Activated CD8-positive, alpha-beta memory T cell treated with anti-CD3 and anti-CD28 coated beads, Interleukin-2, amount 50 U/mL, for 1 hour (primary cell): ENCODE measurements around the gene IPO11.
"Not testable (repeated sequence)": the region's sequence is repeated elsewhere in the genome, so short reads cannot be mapped to it uniquely, and the experiment has no call there.

Source experiments
- DNase-seq: peaks from one replicate; pipeline ENCODE4 v3.0.0-alpha.2; 2020; ENCODE audit errors: extremely low read depth

The IPO11 gene

DNA sequence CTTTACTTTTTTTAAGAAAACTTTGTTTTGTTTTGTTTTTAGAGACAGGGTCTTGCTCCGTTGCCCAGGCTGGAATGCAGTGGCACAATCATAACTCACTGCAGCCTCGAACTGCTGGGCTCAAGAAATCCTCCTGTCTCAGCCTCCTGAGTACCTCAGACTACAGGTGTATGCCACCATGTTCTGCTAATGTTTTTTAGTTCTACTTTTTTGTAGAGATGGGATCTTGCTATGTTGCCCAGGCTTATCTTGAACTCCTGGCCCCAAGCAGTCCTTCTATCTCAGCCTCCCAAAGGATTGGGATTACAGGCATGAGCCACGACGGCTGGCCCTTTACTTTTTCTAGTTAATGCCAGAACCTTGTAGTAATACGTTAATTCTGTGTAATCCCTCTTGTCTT lies 36.0 kb downstream of the IPO11 start:
- DNase-seq, result no peak

DNA sequence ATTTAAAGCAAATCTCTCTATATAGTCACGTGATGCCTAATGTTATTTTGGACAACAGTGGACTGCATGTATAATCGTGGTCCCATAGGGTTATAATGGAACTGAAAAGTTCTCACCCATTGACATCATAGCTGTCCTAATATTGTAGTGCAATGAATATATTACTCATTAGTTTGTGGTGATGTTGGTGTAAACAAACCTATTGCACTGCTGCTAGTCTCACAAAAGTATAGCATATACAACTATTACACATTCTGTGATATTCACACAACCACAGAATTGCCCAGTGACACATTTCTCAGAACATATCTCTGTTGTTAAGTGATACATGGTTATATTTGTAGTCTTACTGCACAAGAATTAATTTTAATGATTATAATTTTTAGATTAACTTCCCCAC lies 37.7 kb downstream of the IPO11 start:
- DNase-seq, result no peak

DNA sequence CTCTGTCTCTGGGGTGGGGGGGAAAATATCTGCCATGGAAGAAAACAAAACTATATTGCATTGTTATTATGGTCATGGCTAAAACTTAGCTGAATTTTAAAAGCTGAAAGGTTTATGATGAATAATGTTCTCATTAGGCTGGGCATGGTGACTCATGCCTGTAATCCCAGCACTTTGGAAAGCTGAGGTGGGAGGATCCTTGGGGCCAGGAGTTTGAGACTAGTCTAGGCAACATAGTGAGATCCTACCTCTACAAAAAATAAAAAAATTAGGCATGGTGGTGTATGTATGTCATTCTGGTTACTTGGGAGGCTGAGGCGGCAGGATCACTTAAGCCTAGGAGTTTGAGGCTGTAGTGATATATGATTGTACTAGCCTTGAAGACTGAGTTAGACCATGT lies 44.5 kb downstream of the IPO11 start:
- DNase-seq, result no peak

DNA sequence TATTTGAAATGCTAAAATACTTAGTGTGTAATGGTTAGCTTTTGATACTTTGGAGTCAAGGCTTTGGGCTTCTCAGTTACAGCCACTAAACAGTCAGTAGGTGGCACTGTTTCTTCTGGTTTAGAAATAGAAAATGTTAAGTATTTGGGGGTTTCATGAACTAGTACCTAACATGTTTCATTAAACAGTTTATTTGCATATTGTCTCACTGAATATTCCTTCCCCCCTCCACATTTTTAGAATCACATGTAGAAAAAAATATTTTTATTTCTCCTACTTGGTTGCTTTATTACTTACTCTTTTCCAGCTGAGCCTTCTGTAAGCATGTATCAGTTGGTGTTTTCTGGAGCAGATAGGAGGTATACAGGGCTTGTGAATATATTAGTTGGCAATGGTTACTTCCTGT lies 48.0 kb downstream of the IPO11 start:
- no peak for DNase-seq

DNA sequence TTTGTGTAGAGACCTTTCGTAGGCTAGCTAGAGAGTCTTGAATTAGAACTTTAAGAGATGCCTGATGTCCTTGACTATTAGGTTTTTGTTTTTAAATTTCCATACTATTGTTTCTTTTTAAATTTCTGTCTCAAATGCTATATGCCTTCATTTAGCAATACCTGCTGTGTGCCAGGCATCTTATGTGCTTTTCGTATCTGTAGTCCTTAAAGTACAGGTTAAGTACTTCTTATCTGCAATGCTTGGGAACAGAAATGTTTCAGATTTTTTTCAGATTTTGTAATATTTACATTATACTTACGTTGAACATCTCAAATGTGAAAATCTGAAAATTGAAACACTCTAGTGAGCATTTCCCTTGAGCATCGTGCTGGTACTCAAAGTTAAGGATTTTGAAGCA lies 49.0 kb downstream of the IPO11 start:
- no peak for DNase-seq

DNA sequence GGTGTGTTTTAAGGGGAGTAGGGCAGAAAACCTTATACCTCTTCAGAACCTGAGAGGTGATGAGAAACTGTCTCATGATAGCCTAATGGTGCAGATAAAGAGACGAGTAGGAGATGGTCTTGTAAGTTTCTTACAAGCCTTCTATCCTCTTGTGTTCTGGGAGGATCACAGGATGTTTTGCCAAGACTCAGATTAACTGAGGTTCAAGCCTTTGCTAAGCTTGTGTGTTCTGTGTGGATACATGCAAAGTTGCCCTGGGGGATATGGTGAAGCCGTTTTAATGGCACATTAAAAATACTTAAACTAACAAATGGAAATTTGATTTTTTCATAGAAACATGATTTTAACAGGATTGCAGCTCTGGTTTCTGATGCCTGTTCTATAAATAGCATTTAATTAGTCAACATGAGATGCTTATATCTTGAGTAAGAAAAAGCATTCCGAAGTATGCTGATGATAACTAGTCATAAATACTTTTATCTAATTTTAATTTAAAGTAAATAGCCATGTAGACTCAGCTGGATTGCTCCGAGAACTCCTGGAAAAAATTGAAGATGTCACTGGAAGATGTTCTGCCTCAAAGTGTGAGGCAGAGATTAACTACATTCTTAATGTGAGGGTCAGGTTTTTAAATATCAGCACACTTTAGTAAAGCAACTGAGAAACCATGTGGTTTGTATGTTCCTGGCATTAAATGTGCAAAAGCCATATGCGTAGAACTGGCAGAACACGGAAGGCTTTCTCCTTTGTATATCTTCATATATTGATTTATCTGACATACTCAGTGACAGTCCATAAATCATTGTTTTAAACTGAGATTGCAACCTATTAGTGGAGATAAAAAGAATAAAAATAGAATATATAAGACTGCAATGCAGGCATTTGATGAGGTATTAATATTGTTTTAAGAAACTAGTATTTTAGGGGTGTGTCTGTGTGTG lies 53.7 kb downstream of the IPO11 start:
- no peak for DNase-seq

DNA sequence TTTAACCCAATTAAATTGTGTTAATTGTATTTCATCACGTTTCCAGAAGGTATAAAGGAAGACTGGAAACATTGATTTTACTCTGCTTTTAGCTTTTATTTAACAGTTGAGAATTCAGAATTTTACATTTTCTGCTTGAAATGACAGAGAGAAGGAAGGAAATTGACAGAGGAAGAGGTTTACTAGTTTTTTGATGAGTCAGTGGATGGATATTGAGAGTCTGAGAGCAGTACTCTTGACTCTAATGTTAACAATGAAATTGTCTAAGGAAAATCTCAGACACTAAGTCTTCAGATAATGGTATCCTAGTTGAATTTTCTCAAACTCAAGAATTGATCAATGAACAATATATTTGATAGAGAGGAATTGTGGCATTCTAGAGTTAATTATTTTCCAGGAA lies 60.6 kb downstream of the IPO11 start:
- no peak for DNase-seq

DNA sequence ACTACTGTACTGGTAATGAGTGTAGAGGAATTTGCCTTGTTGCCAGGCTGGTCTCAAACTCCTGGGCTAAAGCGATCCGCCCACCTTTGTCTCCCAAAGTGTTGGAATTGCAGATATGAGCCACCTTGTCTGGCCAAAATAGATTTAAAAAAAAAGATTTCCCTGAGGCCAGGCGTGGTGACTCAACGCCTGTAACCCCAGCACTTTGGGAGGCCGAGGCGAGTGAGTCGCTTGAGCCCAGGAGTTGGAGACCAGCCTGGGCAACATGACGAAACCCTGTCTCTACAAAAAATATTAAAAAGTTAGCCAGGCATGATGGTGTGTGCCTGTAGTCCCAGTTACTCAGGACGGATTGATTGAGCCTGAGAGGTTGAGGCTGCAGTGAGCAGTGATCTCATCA lies 62.5 kb downstream of the IPO11 start:
- no peak for DNase-seq

DNA sequence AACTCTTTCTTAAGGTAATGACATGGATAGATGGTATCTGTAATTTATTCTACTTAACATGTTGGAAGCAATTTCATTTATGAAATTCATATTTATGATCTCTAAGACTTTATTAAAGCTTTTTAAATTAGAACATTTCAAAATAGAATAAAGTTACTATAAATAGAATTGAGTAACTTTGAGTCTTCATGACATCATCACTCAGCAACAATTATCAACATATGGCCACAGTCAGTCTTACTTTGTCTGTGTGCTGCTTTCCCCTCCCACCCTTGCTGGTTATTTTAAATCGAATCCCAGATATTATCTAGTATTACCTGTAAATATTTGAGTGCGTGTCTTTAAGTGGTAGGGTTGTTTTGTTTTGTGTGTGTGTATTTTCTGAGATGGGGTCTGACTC lies 65.2 kb downstream of the IPO11 start:
- DNase-seq, result no peak

DNA sequence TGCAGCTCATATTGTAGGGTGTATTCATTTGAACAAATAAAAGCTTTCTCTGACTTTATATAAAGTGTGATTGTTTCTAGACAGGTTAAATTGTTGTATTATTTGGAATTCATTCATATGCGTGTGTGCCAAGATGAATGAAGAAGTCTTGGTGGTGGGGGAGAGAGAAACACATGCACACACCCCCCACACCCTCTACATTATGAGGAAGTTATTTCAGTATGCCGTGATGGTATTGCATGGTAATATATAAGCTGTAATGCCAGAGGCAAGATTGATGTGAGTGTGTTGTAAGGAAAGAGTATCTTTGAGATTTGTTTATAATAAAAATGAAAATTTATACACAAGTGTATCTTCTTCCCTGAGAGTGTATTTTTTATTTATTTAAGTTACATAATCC lies 71.0 kb downstream of the IPO11 start:
- DNase-seq, result no peak

DNA sequence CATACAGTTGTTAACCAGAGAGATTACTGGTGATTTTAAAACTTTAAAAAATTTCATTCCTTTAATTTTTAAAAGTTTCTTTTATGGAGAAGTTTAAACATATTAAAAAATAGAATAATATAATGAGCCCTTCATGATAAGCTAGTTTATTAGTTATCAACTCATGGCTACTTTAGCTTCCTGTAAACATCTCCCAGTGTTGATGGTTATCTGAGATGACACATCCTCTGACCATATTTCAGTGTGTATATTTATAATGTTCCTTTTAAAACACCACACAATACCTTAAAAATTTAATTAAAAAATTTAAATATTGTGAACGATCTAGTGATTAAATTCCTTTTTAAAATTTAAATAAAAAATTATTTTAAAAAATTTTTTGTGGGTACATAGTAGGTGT lies 74.1 kb downstream of the IPO11 start:
- DNase-seq, result no peak

DNA sequence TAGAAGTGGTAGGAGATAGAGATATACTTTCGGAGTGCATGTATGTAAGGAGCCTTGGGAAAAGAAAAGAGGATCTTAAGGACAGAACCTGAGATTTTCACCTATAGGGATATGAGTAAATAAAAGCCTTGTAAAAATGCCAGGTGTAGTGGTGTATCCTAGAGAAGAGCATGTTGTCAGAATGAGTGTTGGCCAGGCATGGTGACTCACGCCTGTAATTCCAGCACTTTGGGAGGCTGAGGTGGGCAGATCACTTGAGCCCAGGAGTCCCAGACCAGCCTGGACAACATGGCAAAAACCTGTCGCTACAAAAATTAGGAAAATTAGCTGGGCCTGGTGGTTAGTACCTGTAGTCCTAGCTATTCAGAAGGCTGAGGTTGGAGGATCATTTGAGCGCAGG lies 76.0 kb downstream of the IPO11 start:
- DNase-seq, result no peak

DNA sequence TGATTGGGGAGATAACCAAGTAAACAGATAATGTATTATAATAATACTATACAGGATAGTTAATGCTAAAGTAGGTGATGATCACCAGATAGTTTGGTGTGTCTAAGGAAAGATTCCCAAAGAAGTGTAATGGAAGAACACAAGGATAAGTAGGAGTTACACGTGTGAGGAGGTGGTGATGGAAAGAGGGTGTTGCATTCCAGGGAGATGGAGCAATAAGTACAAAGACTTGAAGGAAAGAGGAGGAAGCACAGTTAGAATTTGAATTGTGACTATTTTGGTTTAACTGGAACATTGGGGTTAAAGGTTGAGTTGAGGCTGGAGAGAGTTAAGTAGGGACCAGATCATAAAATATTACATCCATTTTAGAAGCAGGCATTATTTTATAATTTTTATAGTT lies 76.9 kb downstream of the IPO11 start:
- DNase-seq, result no peak

DNA sequence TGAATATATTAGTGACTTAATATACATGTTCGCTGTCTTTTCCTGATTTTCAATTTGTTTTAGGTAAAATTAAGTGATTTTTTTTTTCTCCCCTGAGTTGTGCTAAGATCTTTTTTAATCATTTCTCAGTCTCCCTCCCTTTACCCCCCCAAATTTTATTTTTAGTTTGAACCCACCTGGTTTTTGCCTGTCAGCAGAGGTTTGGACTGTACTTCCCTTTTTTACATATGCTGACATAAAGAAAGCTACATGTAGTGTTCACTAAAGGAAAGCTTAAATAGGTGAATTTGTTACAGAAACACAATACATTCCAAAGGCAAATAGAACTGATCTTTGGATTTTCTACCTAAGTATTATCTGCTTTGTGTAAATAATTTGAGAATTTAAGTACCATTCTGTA lies 82.2 kb downstream of the IPO11 start:
- DNase-seq, result no peak

DNA sequence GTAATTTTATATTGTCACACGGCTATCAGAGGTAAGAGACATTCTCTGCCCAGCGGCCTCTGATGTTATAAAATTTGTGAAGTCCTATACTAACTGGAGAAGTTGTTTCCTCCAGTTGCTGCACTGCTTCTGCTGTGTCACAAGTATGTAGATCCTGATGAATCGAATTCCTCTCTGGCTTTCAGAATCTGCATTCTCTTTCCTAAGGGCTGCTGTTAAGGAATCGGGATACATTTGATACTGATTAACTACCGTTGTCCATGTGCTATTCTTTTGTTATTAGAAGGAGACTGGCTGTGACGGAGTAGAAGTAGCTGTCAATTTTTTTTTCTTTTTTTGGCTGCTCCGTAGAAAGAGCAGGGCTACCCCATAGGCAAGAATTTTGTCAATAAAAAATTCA lies 84.3 kb downstream of the IPO11 start:
- no peak for DNase-seq

DNA sequence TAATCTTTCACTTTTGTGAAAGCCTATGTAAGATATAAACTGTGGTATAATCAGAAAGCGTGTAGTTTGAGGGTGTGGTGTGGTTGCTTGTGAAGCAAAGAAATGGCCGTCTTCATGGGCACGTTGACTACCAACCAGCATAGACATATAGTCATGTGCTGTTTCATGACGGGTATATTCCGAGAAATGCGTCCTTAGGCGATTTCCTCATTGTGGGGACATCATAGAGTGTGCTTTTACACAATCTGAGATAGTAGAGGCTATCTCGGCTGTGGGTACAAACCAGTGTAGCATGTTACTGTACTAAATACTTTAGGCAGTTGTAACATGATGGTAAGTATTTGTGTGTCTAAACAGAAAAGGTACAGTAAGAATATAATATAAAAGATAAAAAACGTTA lies 86.4 kb downstream of the IPO11 start:
- DNase-seq, result no peak

DNA sequence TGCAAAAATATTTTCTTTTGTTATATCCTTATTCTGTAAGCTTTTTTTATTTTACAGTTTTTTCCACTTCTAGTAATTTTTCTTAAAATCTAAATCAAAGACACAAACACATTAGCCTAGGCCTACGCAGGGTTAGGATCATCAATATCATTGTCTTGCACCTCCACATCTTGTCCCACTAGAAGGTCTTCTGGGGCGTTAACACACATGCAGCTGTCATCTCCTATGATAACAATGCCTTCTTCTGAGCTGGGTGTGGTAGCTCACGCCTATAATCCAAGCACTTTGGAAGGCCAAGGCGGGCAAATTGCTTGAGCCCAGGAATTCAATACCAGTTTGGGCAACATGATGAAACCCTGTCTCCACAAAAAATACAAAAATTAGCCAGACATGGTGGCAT lies 87.2 kb downstream of the IPO11 start:
- DNase-seq, result no peak

DNA sequence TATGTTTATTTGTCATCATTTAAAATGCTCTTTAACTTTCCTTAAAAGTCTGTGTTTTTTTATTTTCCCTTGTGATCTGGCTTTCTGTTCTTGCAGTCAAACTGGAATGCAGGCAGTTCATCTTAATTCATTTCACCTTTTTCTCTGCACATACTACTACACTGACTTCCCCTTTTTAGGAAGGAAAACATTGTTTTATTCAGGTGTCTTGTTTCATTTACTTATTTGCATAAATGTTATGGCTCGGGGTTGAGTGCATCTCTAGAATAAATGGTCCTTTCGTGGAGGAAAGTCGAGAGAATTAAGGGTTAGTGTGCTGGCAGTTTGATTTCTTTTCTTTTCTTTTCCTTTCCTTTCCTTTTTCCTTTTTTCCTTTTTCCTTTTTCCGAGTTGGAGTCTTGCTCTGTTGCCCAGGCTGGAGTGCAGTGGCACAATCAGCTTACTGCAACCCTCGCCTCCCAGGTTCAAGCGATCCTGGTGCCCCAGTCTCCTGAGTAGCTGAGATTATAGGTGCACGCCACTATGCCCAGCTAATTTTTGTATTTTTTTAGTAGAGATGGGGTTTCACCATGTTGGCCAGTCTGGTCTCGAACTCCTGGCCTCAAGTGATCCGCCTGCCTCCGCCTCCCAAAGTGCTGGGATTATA lies 90.0 kb downstream of the IPO11 start:
- no peak for DNase-seq

DNA sequence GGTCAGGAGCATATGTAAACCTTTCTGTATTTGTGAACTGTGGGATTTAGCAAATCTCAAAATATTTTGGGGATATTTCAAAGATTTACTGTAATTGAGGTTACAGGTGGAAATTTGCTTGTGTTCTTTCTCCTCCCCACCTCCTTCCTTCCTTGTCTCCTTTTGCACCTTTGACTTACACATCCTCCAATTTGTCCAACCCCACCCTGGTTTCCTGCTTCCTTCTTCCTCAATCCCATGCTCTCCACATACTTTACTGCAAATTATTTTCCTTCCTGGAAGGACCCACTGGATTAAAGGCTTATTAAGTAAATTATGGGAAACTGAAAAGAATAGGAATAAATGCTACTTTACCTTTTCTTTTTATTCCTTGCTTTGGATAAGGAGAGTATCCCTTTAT lies 91.6 kb downstream of the IPO11 start:
- no peak for DNase-seq

DNA sequence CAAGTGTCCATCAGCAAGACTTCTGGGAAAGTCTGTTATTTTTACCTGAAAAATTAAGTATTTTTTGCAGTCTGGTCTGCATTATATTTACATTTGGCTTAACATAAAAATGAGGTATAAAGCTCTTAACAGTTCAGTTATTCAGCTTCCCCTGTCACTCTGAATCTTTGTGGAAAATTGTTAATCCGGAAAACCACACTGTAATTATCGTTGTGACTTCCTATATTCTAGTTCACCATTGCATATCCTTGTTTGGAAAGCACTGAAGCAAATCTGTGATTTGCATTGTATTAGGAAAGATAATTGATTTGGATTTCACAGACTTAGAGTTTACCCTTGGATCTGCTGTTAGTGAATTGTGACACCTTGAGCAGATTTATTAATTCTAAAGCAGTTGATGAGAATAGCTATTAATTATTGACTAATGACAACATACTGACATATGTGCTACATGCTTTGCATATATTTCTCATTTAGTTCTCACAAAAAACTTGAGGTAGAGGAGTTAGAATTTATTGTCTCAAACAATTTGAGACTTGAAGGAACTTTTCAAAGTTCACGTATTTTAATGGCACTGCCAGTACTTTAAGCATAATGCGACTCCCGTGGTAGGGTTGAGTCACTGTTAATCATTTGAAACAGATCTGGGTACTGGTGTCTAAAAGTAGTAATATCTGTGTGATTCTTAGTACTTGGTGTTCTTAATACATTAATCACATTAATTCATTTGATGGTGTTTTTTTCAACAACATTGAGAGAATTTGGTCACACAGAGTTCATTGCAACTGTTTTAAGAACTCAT lies 94.3 kb downstream of the IPO11 start:
- DNase-seq, result no peak

DNA sequence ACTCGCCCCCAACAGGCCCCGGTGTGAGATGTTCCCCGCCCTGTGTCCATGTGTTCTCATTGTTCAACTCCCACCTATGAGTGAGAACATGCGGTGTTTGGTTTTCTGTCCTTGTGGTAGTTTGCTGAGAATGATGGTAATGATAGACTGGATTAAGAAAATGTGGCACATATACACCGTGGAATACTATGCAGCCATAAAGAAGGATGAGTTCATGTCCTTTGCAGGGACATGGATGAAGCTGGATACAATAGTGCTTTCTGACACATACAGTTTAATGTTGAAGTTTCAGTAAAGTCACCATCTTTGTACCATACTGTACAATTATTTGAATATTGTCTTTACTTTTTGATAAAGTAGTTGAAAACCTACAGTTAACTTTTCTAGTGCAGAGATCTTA lies 96.2 kb downstream of the IPO11 start:
- DNase-seq, result not testable (repeated sequence)

DNA sequence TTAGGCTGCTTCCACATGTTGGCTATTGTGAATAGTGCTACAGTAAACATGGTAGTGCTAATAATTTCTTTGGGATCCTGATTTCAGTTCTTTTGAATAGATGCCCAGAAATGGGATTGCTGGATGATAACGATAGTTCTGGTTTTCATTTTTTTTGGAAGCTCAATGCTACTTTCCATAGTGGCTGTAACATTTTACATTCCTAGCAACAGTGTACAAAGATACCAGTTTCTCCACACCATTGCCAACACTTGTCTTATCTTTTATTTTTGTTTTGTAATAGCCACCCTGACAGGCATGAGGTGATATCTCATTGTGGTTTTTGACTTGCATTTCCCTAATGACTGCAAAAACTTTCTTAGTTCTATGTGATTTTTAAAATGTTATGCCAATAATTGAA lies 97.2 kb downstream of the IPO11 start:
- DNase-seq, result no peak

DNA sequence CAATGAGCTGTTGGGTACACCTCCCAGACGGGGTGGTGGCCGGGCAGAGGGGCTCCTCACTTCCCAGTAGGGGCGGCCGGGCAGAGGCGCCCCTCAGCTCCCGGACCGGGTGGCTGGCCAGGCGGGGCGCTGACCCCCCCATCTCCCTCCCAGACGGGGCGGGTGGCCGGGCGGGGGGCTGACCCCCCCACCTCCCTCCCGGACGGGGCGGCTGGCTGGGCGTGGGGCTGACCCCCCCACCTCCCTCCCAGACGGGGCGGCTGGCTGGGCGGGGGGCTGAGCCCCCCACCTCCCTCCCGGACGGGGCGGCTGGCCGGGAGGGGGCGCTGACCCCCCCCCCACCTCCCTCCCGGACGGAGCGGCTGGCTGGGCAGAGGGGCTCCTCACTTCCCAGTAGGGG lies 100.5 kb downstream of the IPO11 start:
- not testable (repeated sequence) for DNase-seq
